GM18498 (cell line): ENCODE measurements around the gene PRPF19.

ENCODE experiments used
- ATAC-seq: cut with Tn5 transposase; IDR thresholded peaks from one replicate; pipeline ENCODE4 v1.9.1; 2021; ENCODE audit warnings: mild to moderate bottlenecking, moderate library complexity; ENCODE audit not compliant: unreplicated experiment

PRPF19 gene

DNA sequence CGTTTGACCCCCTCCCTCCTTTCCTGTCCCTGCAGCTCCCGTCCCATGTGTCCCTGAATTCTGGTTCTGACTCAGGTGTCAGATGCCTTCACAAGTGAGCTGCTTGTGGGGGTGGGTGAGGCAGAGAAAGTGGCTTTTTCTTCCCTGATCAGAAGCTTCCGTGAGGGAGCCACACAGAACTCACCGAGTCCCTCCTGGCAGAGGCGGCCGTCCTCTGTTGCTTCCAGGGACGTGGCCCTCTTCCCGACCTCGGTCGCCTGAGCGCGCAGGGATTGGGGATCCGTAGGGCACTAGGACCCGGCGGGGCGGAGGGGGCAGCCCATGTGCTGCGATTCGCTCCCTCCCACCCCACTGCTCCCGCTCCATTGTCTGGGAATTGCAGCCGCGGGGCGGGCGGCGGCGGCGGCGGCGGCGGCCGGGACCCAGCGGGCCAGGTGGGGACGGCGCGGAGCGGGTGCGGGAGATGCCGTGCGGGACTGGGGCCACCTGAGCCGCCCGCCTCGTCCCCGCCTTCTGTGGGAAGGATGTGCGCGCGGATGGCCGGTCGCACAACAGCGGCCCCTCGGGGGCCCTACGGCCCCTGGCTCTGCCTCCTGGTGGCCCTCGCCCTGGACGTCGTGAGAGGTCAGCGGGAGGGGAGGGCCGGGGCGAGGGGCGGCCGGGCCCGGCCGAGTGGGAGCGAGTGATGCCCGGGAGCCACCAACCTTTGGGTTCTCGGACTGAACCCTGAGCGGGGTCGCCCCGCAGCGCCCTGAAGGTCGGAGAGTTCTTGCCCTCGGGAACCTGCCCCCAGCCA, 17.9 kb upstream of the PRPF19 start, which contains the start of gene TMEM132A:
TSS of gene TMEM132A (plus strand) at position 351 of the 796 bp plus-strand sequence. CDS start at position 525, 174 bp downstream.
- peak; percentile 55 for ATAC-seq

DNA sequence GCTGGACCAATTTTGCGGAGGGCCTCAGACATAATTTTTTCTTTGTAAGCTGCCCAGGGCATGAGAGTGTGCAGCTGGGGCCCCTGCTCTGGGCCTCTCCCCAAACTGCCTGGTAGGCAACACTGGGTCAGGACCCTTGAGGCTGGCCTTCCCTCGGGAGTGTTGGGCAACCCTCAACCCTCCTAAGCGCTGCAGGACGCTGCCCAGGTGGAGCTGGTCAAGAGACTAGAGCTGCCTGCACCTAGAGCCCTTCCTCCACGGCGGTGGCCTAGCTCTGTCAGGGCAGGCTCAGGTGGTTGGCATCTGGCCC, 17.4 kb upstream of the PRPF19 start:
- no peak for ATAC-seq

- ATAC-seq = no peak
Measured at GRCh38 chr11:60923326-60923725, 16.9 kb upstream of the PRPF19 start.

GRCh38 chr11:60922906-60923305, 16.5 kb upstream of the PRPF19 start:
- no peak for ATAC-seq

- ATAC-seq = no peak
Measured at GRCh38 chr11:60921777-60922335, 15.5 kb upstream of the PRPF19 start.

DNA sequence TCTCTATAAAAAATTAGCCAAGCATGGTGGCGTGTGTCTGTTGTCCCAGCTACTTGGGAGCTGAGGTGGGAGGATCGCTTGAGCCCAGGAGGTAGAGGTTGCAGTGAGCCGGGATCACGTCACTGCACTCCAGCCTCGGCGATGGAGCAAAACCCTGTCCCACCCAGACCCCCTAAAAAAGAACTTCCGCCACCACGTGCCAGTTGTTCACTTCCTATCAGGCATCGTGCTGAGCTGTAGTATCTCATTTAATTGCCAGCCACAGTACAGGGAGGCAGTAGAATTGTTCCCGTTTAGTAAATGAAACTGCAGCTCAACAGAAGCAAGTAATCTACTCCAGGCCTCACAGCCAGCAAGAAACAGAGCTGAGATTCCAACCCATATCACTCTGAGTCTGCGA, 14.9 kb upstream of the PRPF19 start:
- no peak for ATAC-seq

DNA sequence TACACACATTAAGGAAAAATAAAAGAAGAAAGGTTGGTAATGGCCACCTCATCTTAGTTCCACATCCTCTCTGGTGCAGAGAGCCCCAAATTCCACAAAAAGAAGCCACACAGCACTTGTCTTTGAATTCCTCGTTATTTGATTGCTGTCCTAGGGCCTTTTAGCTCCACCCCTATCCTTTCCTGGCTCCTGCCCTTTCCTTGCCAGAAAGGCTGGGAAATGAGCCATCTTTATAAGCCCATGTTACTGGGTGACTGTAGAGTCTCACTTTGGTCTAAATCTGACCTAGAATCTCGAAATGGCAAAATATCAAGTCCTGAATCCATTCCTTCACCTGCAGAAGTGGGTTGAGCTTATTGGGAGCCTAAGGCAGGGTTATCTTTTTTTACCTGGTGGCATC, 13.6 kb upstream of the PRPF19 start:
- no peak for ATAC-seq

DNA sequence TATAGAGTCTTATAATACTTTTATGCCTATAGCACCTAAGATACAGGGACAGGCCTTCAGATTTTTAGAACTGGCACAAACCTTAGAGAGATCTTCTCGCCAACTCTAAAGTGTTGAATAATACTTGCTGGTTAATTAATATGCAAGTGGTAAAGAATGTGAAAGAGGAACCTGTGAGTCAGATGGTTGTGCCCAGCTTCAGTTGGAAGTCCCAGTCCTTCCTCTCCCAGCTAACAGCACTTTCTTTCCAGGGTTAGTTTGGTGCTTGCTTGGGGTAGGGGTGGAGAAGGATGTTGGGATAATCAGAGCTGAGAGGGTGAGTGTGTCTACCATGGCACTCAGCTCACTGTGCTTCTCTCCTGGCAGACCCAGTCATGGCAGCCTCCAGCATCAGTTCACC, 12.9 kb upstream of the PRPF19 start:
- no peak for ATAC-seq

- ATAC-seq = no peak
Measured at GRCh38 chr11:60918939-60919265, 12.5 kb upstream of the PRPF19 start.

DNA sequence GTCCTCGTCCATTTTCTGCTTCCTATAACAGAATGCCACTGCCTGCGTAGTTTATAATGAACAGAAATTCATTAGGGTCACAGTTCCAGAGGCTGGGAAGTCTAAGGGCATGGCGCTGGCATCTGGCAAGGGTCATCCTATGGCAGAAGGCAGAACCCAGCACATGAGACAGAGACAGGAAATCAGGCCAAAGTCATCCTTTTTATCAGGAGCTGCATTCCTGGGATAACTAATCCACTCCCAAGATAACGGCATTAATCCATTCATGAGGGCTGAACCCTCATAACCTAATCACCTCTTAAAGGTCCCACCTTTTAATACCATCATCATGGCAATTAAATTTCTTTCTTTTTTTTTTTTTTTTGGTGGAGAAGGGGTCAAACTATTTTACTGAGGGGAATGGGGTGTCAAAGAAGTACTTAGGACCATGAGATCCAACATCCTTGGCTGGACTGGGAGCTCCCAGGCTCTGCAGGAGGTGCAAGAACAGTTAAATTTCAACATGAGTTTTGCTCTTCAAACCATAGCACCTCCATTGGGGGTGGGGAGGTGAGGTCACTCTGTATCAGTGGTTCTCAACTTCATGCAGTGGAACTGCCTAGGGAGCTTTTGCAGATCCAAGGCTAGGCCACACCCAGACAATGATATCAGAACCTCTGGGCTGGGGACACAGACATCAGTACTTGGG, 12.0 kb upstream of the PRPF19 start:
- ATAC-seq = no peak

DNA sequence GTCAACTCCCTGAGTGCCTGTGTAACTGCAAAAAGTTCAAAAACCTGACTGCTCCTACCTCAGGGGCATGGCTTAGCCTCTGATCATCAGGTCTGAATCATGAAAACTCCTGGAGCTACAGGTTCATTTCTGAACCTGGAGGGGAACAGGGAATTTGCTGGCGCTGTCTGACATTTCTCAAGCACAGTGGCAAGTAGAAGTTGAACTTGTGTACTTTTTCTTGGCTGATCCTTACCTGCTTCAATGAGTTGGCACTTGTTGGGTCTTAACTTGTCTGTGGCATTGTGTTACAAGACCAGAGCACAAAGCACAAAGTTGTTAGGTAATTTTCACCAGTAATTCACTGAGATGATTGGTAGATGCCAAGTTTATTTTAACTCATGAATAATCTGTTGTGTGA, 10.9 kb upstream of the PRPF19 start:
- ATAC-seq = no peak

DNA sequence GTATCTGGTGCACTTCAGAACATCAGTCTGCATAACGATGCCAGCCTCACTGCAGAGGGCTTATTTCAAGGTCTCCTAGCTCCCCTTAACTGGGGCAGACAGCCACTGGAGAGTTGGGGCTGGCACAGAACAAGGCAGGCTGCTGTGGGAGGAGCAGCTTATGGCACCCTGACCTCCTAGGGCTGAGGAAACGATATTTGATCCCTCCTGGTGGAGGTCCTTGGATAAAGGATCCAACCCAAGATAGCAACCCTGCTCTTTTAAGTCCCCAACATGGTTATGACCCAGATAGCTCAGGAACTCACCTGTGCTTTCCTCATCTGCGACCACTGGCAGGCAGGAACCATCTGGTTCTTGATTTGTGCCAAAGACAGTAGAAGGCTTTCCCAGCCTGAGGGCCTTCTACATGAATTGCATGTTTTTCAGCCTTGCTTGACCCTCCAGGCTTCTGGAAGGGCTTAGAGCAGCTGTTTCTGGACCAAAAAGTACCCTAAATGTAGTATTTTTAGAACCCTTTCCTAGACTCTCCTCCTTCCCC, 10.4 kb upstream of the PRPF19 start:
- no peak for ATAC-seq

DNA sequence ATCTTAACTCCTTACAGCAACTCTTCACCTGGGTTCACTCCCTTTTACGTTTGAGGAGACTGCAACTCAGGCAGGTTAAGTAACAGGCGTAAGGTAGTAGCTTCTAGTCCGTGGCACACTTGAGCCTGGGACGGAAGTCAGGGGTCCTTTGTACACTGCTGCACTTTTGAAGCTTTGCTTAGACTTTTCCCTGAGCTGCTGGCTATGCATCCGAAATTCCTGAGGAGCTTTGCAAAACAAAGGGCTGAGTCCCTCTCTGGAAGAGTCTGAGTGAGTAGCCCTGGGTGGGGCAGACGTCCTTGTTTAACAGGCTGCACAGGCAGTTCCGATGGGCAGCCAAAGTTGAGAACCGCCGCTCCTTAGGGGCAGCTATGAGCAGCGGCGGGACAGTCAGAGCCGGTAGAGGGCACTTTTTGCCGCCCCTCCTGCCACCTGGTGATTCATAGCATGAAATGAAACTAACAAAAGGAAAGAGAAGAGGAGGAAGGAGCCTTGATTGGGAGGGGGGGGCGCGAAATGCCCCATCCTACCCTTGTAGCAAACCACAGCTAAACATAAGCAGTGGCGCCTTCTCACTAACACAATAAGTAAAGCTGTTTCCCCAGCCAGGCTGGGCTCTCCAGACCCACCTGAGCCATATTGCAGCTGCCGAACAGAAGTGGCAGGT, 9.0 kb upstream of the PRPF19 start:
- peak; percentile 50 for ATAC-seq

GRCh38 chr11:60914633-60915247, 8.4 kb upstream of the PRPF19 start:
- peak; percentile 5 for ATAC-seq

DNA sequence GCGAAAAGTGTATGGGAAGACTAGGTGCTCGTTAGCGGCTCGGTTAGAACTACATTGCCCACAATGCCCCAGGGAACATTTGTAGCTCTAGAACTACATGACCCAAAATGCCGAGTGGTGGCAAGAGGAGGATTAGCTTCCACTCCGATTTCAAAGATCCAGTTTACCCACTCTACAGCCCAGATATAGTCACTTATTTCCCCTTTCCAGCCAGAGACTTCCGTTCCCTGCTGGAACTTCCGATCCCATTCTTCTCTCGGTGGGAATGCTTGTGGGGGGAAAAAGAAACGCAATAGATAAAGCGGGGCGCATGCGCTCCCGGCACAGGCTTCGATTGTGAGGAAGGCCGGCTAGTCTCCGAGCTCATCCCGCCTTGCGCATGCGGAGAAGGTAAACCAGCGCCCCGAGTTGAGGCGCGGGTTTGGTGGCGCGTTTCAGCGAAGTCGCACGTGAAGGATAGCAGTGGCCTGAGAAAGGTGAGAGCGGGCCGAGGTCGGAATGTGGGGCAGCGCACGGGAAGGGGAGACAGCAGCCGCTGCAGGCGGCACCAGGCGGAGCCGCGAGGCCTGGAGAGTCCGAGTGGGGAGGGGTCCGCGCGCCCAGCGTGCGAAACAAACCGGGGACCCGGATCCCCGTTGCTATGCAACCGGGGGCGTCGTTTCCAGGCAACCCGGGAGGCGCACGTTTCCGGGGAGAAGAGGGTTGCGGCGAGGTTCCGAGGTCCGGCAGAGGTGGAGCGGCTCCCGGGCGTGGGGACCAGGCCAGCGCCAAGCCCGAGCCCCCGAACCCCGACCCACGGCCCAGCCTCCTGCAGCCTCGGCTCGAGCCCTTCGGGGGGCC, 7.6 kb upstream of the PRPF19 start, which contains the start of gene TMEM109:
TSS of gene TMEM109 (plus strand) at position 366 of the 840 bp plus-strand sequence. CDS start 5,536 bp downstream, outside the sequence.
- peak; percentile 46 for ATAC-seq

GRCh38 chr11:60912851-60913528, 6.6 kb upstream of the PRPF19 start:
- ATAC-seq = no peak

- ATAC-seq = no peak
Measured at GRCh38 chr11:60912223-60912850, 6.0 kb upstream of the PRPF19 start.

DNA sequence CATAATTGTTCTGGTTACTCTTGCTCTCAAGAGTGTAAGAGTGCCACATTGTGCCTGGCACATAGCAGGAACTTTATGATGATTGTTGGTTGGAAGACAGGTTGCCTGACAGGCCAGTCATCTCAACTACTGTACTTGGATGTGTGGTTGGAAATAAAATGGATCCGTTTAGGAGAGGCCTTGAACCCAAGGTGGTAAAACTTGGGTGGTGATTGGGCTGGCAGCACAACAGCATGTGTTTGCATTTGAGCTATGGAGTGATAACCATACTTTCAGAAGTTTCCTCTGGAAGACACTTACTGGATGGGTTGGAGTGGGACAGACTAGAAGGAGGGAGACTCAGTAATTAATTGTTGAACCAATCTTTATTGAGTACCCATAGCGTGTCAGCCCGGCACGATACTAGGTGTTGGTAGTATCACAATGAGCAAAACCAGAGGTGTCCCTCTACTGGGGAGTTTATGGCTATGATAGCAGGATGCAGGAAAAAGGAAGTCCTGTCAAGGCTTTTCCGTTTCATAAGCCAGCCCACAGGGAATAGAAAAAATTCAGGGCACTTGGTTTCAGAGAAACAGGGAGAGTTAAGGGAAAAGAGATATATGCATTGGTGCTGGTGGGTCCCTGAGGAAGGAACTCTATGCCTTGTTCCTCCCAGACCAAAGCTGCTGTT, 4.5 kb upstream of the PRPF19 start:
- ATAC-seq = no peak
